Esophagus squamous epithelium (tissue), 4 donors: ENCODE measurements around the gene RCVRN.

Experiments used
- POLR2A ChIP-seq, 4 donors: fragments of 450-650 bp; IDR thresholded peaks; one replicate each; pipeline ENCODE4 v1.6.1; 2017; ENCODE audit warnings: antibody characterized with exemption in 4 of 4, mild to moderate bottlenecking in 4 of 4, moderate library complexity in 3 of 4
- TF ChIP-seq, protein P1 (sequence below), 6 experiments: fragments of 450-650 bp in 4 of 6; fragments of 200-600 bp in 2 of 6; sonication (generic) in 2 of 6; IDR thresholded peaks; one replicate each; pipeline ENCODE4 v1.5.1; 2016 to 2019; ENCODE audit warnings: antibody characterized with exemption in 6 of 6, mild to moderate bottlenecking in 4 of 6, moderate library complexity in 4 of 6

DNA sequence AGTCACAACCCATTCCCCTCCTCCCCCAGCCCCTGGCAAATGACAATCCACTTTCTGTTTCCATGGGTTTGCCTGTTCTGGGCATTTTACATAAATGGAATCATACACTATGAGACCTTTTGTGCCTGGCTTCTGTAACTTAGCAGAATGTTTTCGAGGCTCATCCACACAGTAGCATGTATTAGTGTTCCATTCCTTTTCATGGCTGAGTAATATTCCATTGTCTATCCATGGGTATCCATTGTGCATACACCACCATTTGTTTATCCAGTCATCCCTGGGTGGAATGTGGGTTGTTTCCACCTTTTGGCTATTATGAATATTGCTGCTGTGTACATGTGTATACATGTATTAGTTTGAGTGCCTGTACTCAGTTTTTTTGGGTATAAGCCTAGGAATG lies 33.7 kb upstream of the RCVRN start:
- TF ChIP-seq, protein P1, sequence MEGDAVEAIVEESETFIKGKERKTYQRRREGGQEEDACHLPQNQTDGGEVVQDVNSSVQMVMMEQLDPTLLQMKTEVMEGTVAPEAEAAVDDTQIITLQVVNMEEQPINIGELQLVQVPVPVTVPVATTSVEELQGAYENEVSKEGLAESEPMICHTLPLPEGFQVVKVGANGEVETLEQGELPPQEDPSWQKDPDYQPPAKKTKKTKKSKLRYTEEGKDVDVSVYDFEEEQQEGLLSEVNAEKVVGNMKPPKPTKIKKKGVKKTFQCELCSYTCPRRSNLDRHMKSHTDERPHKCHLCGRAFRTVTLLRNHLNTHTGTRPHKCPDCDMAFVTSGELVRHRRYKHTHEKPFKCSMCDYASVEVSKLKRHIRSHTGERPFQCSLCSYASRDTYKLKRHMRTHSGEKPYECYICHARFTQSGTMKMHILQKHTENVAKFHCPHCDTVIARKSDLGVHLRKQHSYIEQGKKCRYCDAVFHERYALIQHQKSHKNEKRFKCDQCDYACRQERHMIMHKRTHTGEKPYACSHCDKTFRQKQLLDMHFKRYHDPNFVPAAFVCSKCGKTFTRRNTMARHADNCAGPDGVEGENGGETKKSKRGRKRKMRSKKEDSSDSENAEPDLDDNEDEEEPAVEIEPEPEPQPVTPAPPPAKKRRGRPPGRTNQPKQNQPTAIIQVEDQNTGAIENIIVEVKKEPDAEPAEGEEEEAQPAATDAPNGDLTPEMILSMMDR (IDR thresholded peaks at IDR 0.05), result no peak
- no peak for TF ChIP-seq POLR2A (IDR thresholded peaks at IDR 0.05)
